ENCODE data around the gene JAGN1. TPM values are rescaled to one million over a fixed set of nuclear protein-coding genes. Genes with fewer than 3 reads are reported as not detected.

JAGN1 gene
- total and polyA plus RNA-seq, 9 of the 15 experiments (the other 6 are each of a cell fraction or from before 2014, with no cell fraction given): 31.6 to 77.8 (median 40.3) TPM

GRCh38 chr3:9934235-9934621 lies 43.8 kb downstream of the JAGN1 start (continued):
- TF ChIP-seq NR4A1 (CRISPR knock-in tag; IDR thresholded peaks at IDR 0.05) (no peak), NR4A1 (tag; IDR thresholded peaks at IDR 0.05) (no peak), NR0B1 (IDR thresholded peaks at IDR 0.05; ENCODE audit: partially characterized antibody) (no peak), PKNOX1 (IDR thresholded peaks at IDR 0.05) (no peak), TEAD4 (IDR thresholded peaks at IDR 0.05; ENCODE audit: low read length) (no peak), TEAD4 (CRISPR knock-in tag; IDR thresholded peaks at IDR 0.05; ENCODE audit: borderline replicate concordance) (no peak), KLF13 (tag; IDR thresholded peaks at IDR 0.05; ENCODE audit: borderline replicate concordance, low read depth) (0 out of 2 replicates have a peak, but pooled peaks have one; percentile 22), LARP7 (IDR thresholded peaks at IDR 0.05) (no peak), MAFG (tag; conservative IDR thresholded peaks at IDR 0.05) (no peak), ETV6 (IDR thresholded peaks at IDR 0.05; ENCODE audit: borderline replicate concordance in 1 of 2, low read depth in 2 of 2, low read length in 1 of 2) (no peak), ETV6 (CRISPR knock-in tag; IDR thresholded peaks at IDR 0.05; ENCODE audit: borderline replicate concordance) (no peak), FOXA1 (IDR thresholded peaks at IDR 0.05; ENCODE audit: borderline replicate concordance) (no peak), SRF (CRISPR knock-in tag; IDR thresholded peaks at IDR 0.05) (no peak), ATF3 (IDR thresholded peaks at IDR 0.05) (no peak), ATF3 (CRISPR knock-in tag; conservative IDR thresholded peaks at IDR 0.05) (0 out of 2 replicates have a peak, but pooled peaks have one; percentile 32), NKRF (IDR thresholded peaks at IDR 0.05; ENCODE audit: borderline replicate concordance) (no peak), PBX2 (CRISPR knock-in tag; IDR thresholded peaks at IDR 0.05; ENCODE audit: low read depth) (no peak), PBX2 (tag; conservative IDR thresholded peaks at IDR 0.05; ENCODE audit: low read depth) (no peak)

Data from K562 (cell line).